ENCODE measurements around the gene TBC1D16. TPM values are rescaled to one million over a fixed set of nuclear protein-coding genes. Genes with fewer than 3 reads are reported as not detected.

The TBC1D16 gene
- total RNA-seq, 2 donors from 2014 or later = 45.9 to 52.1 TPM

- no peak for DNase-seq (ENCODE audit: low spot score)
- H3K27ac ChIP-seq = no peak overlapping the region
- no peak overlapping the region for H3K4me3 ChIP-seq
- H3K36me3 ChIP-seq = no peaks in the 10 kb centered on the region
- no peaks in the 10 kb centered on the region for H3K27me3 ChIP-seq (replicated peaks; ENCODE audit: insufficient read depth)
- peaks cover 31 to 60% of the 10 kb centered on the region in 2 donors for H3K4me1 ChIP-seq (ENCODE audit: control insufficient read depth in 1 of 2, low read depth in 2 of 2)
- ATAC-seq (ENCODE audit: insufficient number of reproducible peaks, low FRiP score, low read depth) = no peak
- TF ChIP-seq CTCF (IDR thresholded peaks at IDR 0.05) = no peak
- H3K9me3 ChIP-seq = no peaks in the 10 kb centered on the region
These were observed 9.9 kb downstream of the TBC1D16 start for GRCh38 chr17:80025796-80026195.

- ATAC-seq (ENCODE audit: insufficient number of reproducible peaks, low FRiP score, low read depth) = no peak
These were observed 10.5 kb downstream of the TBC1D16 start for GRCh38 chr17:80025140-80025539.

GRCh38 chr17:80024206-80024972 lies 11.3 kb downstream of the TBC1D16 start:
- Histone ChIP-seq H3K27ac (no peak overlapping the region), H3K27me3 (replicated peaks; ENCODE audit: insufficient read depth) (no peaks in the 10 kb centered on the region), H3K9me3 (no peaks in the 10 kb centered on the region), H3K4me1 (ENCODE audit: control insufficient read depth in 1 of 2, low read depth in 2 of 2) (peaks cover 17 to 46% of the 10 kb centered on the region in 2 donors), H3K36me3 (no peaks in the 10 kb centered on the region), H3K4me3 (peak overlapping the region; percentile 59)
- ATAC-seq (ENCODE audit: insufficient number of reproducible peaks, low FRiP score, low read depth) (no peak), DNase-seq (ENCODE audit: low spot score) (no peak)
- TF ChIP-seq CTCF (IDR thresholded peaks at IDR 0.05) = no peak

More at GRCh38 chr17:80025140-80025539, 10.5 kb downstream of the TBC1D16 start:
- no peak for TF ChIP-seq CTCF (IDR thresholded peaks at IDR 0.05)
- Histone ChIP-seq H3K4me1 (ENCODE audit: control insufficient read depth in 1 of 2, low read depth in 2 of 2) (peaks cover 24 to 53% of the 10 kb centered on the region in 2 donors), H3K4me3 (no peak overlapping the region), H3K9me3 (no peaks in the 10 kb centered on the region), H3K27me3 (replicated peaks; ENCODE audit: insufficient read depth) (no peaks in the 10 kb centered on the region), H3K36me3 (no peaks in the 10 kb centered on the region), H3K27ac (no peak overlapping the region)
- DNase-seq (ENCODE audit: low spot score) = no peak

GRCh38 chr17:80023481-80024205 lies 12.0 kb downstream of the TBC1D16 start:
- no peak for DNase-seq (ENCODE audit: low spot score)
- no peak for TF ChIP-seq CTCF (IDR thresholded peaks at IDR 0.05)
- ATAC-seq (ENCODE audit: insufficient number of reproducible peaks, low FRiP score, low read depth) = no peak
- Histone ChIP-seq H3K27ac (no peak overlapping the region), H3K9me3 (no peaks in the 10 kb centered on the region), H3K27me3 (replicated peaks; ENCODE audit: insufficient read depth) (no peaks in the 10 kb centered on the region), H3K4me3 (peak overlapping the region; percentile 59), H3K4me1 (ENCODE audit: control insufficient read depth in 1 of 2, low read depth in 2 of 2) (peaks cover 9 to 38% of the 10 kb centered on the region in 2 donors), H3K36me3 (no peaks in the 10 kb centered on the region)

- ATAC-seq (ENCODE audit: insufficient number of reproducible peaks, low FRiP score, low read depth) = no peak
- Histone ChIP-seq H3K27me3 (replicated peaks; ENCODE audit: insufficient read depth) (no peaks in the 10 kb centered on the region), H3K36me3 (no peaks in the 10 kb centered on the region), H3K9me3 (no peaks in the 10 kb centered on the region), H3K27ac (no peak overlapping the region), H3K4me1 (ENCODE audit: control insufficient read depth in 1 of 2, low read depth in 2 of 2) (peaks cover 4 to 18% of the 10 kb centered on the region in 2 donors), H3K4me3 (no peak overlapping the region)
- DNase-seq (ENCODE audit: low spot score) = no peak
- no peak for TF ChIP-seq CTCF (IDR thresholded peaks at IDR 0.05)
These were observed 14.1 kb downstream of the TBC1D16 start for GRCh38 chr17:80021600-80021999.

All from thoracic aorta (tissue), 2 donors.